NCI-H1048 (cell line): ENCODE data around the gene KRT6A.

Experiments used
- DNase-seq: peaks from one replicate; lab custom pipeline; 2025; lab: John Stamatoyannopoulos, UW

The KRT6A gene

GRCh38 chr12:52524898-52525591 lies 32.0 kb upstream of the KRT6A start:
- DNase-seq = no peak

- DNase-seq = no peak
Measured at GRCh38 chr12:52524241-52524897, 31.3 kb upstream of the KRT6A start.

- DNase-seq = no peak
Measured at GRCh38 chr12:52523824-52524223, 30.8 kb upstream of the KRT6A start.

DNA sequence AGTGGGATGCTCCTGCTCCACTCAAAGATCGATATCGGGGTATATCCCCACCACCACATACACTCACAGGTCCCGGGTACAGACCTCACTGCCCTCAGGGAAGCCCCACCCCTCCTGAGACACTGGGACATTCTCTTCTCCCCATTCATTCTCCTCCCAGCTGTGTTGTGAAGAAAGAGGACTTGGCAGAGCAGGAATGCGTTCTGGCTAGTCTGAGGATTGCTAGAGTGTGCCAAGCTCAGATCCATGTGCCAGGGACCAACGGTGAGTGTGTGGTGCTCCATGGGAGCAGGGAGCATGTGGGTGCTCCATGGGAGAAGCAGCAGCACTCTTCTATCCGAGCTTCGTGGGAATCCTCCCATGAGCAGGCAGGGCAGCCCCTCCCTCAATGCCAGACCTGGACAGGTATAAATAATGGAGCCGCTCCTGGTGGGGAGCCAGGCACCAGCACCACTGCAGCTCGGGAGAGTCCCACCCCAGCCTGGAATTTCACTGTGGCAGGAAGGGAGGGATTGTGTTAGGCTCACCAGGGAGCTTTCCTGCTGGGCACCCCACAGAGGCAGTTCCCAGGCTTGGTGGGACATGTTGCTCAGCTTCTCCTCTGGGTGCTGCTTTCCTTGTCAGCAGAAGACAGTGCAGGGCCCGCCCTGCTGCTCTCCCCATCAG lies 29.4 kb upstream of the KRT6A start:
- DNase-seq = no peak

GRCh38 chr12:52521568-52522266 lies 28.7 kb upstream of the KRT6A start:
- no peak for DNase-seq

DNA sequence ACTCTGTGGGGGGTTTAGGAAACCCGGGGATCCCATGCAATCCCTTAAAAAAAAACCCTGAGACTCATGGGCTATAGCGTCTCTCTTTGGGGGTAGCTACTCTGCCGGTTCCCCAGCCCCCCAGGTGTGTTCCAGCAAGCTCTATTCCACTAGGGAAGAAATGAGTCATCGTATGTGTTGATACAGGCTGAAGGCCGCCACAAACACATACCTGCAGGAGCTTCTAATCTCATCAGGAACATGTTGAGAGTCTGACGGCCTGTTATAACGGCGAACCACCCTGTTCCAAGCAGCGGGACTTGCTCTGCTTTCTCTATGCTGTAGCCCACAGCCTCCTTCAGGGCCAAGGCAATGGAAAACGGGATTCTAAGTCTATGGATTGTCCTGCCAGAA lies 28.1 kb upstream of the KRT6A start:
- DNase-seq = no peak

DNA sequence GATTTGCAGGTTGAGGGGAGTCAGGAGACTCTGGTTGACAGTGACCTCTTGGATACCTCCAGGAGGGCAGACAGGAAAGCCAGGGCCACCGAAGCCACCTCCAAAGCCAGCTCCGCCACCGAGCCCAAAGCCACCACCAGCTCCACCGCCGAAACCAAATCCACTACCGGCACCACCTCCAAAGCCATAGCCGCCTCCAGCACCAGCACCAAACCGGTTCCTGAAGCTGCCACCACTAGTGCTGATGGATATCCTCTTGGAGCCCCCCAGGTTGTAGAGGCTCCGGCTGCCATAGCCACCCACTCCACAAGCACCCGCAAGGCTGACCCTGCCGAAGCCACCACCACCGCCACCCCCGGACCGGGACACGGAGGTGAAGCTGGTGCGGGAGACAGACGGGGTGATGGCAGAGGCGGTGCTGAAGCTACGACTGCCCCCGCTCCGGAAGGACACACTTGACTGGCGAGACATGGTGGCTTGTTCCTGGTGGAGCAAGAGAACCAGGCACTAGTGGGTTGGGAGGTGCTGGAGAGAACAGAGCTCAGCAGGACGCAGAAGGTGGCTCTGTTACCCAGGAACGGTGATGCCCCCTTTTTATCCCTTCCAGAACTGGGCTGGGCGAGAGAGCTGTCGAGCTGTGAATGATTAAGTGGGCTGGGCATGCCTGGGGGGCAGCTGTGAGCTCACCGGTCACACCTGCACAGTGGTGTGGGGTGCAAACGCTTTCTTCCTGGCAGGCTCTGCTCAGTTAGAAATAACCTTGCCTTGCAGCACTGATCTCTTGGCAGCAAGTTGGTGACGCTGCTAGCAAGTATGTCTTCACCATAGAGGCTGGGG lies 27.0 kb upstream of the KRT6A start, which contains the start of gene KRT5:
Gene KRT5 (minus strand): TSS at position 569 of the 837 bp plus-strand sequence. CDS start 98 bp downstream, at position 471.
- DNase-seq = no peak

GRCh38 chr12:52519387-52519703 lies 26.3 kb upstream of the KRT6A start:
- DNase-seq = no peak

- DNase-seq = no peak
Measured at GRCh38 chr12:52518574-52519386, 25.7 kb upstream of the KRT6A start.

- no peak for DNase-seq
Measured at GRCh38 chr12:52517888-52518287, 24.8 kb upstream of the KRT6A start.

- no peak for DNase-seq
Measured at GRCh38 chr12:52517005-52517835, 24.2 kb upstream of the KRT6A start.

GRCh38 chr12:52515927-52516831 lies 23.1 kb upstream of the KRT6A start:
- no peak for DNase-seq

DNA sequence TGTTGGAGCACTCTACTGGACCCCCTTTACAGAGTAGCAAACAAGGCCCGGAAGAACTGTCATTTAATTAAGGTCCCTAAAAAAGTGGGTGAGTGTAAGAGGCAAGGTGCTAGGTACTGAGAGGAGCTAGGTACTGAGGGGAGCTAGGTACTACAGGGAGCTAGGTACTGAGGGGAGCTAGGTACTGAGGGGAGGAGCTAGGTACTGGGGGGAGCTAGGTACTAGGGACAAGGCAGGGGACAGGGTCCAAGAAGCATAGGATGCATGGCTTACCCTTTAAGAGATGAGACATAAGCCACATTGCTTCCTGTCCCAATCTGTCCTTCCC lies 22.2 kb upstream of the KRT6A start:
- no peak for DNase-seq

- no peak for DNase-seq
Measured at GRCh38 chr12:52514471-52515318, 21.6 kb upstream of the KRT6A start.

DNA sequence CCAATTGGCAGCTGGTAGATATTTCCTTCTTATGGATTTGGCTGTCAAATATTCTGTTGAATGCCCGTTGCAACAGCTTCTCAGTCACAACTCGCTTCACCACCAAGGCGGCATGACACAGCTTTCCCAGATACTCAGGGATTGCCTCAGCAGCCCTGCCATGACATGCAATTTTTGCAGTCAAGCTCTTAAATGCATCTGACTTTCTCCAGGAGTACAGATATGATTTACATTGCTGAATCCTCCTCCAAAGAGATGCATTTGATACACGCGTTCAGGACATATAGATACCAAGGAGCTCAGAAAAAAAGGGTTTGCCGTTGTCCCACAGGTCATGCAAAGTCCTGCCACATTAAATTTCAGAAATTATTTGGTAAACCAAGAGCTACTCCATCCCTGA lies 20.7 kb upstream of the KRT6A start:
- DNase-seq = no peak

DNA sequence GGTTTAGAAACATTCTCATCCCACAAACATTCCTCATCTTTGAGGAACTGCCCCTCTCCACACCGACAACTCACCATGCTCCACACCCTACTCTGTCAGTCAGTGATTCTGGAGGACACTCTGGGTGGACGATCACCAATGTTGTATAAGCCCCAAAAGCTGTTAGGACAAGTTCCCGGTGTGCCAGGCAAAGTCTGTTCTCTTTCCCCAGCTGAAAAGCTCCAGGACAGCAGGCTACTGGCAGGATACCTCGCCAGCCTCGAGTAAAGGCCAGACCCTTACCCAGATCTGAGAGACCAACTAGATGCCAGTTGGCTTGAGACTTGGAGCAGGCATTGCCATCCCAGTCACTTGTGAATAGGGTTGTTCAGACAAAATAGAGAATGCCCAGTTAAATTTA lies 15.2 kb upstream of the KRT6A start:
- no peak for DNase-seq

DNA sequence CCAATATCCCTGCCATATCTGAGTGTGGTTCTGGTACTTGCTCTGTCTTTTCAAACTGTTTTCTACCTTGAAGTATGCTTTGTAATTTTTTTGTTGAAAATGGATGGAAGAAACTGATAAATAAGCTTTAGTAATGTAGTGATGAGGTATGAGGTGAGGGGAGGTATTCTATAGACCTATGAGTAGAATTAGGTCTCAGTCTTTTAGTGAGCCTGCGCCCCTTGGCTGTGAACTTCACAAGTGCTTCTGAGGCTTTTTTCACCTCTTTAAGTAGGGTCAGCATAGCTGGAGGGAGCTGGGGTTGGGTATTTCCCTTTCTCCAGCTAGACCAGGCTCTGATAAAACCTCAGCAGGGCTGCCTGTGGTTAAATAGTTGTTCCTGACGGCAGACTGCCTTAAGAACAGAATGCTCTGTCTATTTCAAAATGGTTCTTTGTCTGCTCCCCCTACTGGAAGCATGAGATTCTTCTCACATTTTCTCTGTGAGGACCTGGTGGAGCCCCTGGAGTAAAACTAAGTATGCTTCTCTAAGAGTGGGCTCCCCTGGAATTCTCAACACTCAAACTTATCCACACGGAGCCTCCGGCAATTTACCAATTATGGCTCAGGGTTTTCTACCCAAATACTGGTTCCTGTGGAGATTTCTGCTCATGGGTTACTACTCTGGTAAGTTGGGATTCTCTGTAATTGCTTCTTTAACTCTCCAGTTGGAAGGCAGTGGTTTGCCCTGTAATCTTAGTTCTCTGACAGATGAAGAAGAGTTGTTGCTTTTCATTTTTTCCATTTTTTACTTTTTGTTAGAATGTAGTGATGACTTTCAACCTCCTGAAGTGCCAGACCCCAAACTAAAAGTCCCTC lies 14.0 kb upstream of the KRT6A start:
- no peak for DNase-seq
